Osteoblast (primary cell): ENCODE results near the gene SAA1. TPM values are rescaled to one million over a fixed set of nuclear protein-coding genes. Genes with fewer than 3 reads are reported as not detected.

Experiments used
- DNase-seq: peaks from one replicate; pipeline ENCODE4 v3.0.0; 2011; ENCODE audit warnings: low spot score, mixed read lengths; ENCODE audit not compliant: insufficient read length; ENCODE audit errors: missing footprints
- H2AFZ ChIP-seq: 2 replicates; pipeline ENCODE4 v1.6.0; 2011; ENCODE audit warnings: mild to moderate bottlenecking, low read length
- H3K27ac ChIP-seq: 2 replicates; pipeline ENCODE4 v1.5.1; 2011; ENCODE audit warnings: mild to moderate bottlenecking, low read depth, low read length, moderate library complexity
- H3K27me3 ChIP-seq: 2 replicates; pipeline ENCODE4 v1.6.0; 2012; ENCODE audit warnings: mild to moderate bottlenecking, control low read depth, inconsistent platforms, low read length, moderate library complexity; ENCODE audit not compliant: insufficient read depth
- H3K36me3 ChIP-seq: 2 replicates; pipeline ENCODE4 v1.5.1; 2011; ENCODE audit warnings: mild to moderate bottlenecking, low read length, control low read depth, moderate library complexity; ENCODE audit not compliant: insufficient read depth
- H3K4me1 ChIP-seq: 2 replicates; pipeline ENCODE4 v1.5.1; 2011; ENCODE audit warnings: mild to moderate bottlenecking, low read length, control low read depth, moderate library complexity; ENCODE audit not compliant: insufficient read depth
- H3K4me2 ChIP-seq: 2 replicates; pipeline ENCODE4 v1.6.0; 2011; ENCODE audit warnings: mild to moderate bottlenecking, low read length; ENCODE audit not compliant: insufficient read depth
- H3K4me3 ChIP-seq: fragments of 200-600 bp; sonication (generic); 3 replicates; pipeline ENCODE4 v1.5.1; 2012; ENCODE audit warnings: mild to moderate bottlenecking, low read length, inconsistent platforms; ENCODE audit not compliant: insufficient read depth
- H3K79me2 ChIP-seq: 2 replicates; pipeline ENCODE4 v1.6.0; 2012; ENCODE audit warnings: mild to moderate bottlenecking, low read length, control low read depth, inconsistent platforms; ENCODE audit not compliant: insufficient read depth
- H3K9me3 ChIP-seq: 2 replicates; pipeline ENCODE4 v1.5.1; 2011; ENCODE audit warnings: low read depth, low read length, control low read depth
- H4K20me1 ChIP-seq: 2 replicates; pipeline ENCODE4 v1.6.0; 2012; ENCODE audit warnings: mild to moderate bottlenecking, low read length, control low read depth; ENCODE audit not compliant: insufficient read depth
- CTCF ChIP-seq: IDR thresholded peaks from 2 replicates; pipeline ENCODE4 v1.5.1; 2011; ENCODE audit warnings: mild to moderate bottlenecking, low read depth, low read length, moderate library complexity; ENCODE audit errors: extremely low read depth
- total RNA-seq: library from RNA; depleted of rRNA; stranded (reverse); fragments of >200 nt; gene quantifications from 2 replicates; pipeline ENCODE4 v1.2.3, GENCODE V29; 2012

The SAA1 gene
- total RNA-seq, 1 donor: not detected

- Histone ChIP-seq H3K27me3 (no peaks in the 10 kb centered on the region), H3K36me3 (peaks cover 46% of the 10 kb centered on the region), H3K4me2 (no peak overlapping the region), H3K79me2 (no peaks in the 10 kb centered on the region), H3K27ac (no peak overlapping the region), H2AFZ (no peak overlapping the region), H4K20me1 (no peaks in the 10 kb centered on the region), H3K9me3 (no peaks in the 10 kb centered on the region), H3K4me3 (no peak overlapping the region), H3K4me1 (no peaks in the 10 kb centered on the region)
- no peak for DNase-seq
- TF ChIP-seq CTCF: no peak
Measured at GRCh38 chr11:18282626-18283025, 16.6 kb downstream of the SAA1 start.

- Histone ChIP-seq H3K79me2 (no peaks in the 10 kb centered on the region), H2AFZ (no peak overlapping the region), H3K4me3 (no peak overlapping the region), H3K4me2 (no peak overlapping the region), H3K4me1 (no peaks in the 10 kb centered on the region), H3K36me3 (peaks cover 42% of the 10 kb centered on the region), H3K9me3 (no peaks in the 10 kb centered on the region), H3K27me3 (no peaks in the 10 kb centered on the region), H3K27ac (no peak overlapping the region), H4K20me1 (no peaks in the 10 kb centered on the region)
- DNase-seq: no peak
- TF ChIP-seq CTCF: no peak
Measured at GRCh38 chr11:18285841-18286240, 19.8 kb downstream of the SAA1 start.

GRCh38 chr11:18288911-18289310 is 22.8 kb downstream of the SAA1 start:
- TF ChIP-seq CTCF: no peak
- Histone ChIP-seq H3K4me1 (no peaks in the 10 kb centered on the region), H3K4me2 (no peak overlapping the region), H3K27me3 (no peaks in the 10 kb centered on the region), H3K79me2 (no peaks in the 10 kb centered on the region), H3K4me3 (no peak overlapping the region), H3K27ac (no peak overlapping the region), H4K20me1 (no peaks in the 10 kb centered on the region), H3K36me3 (peaks cover 45% of the 10 kb centered on the region), H2AFZ (no peak overlapping the region), H3K9me3 (no peaks in the 10 kb centered on the region)
- no peak for DNase-seq

- H3K4me3 ChIP-seq: no peak overlapping the region
- H3K27ac ChIP-seq: no peak overlapping the region
- H3K79me2 ChIP-seq: no peaks in the 10 kb centered on the region
- no peaks in the 10 kb centered on the region for H3K4me1 ChIP-seq
- no peaks in the 10 kb centered on the region for H3K27me3 ChIP-seq
- no peaks in the 10 kb centered on the region for H3K9me3 ChIP-seq
- peaks cover 46% of the 10 kb centered on the region for H3K36me3 ChIP-seq
- no peak overlapping the region for H3K4me2 ChIP-seq
- TF ChIP-seq CTCF: no peak
- no peak for DNase-seq
- H2AFZ ChIP-seq: no peak overlapping the region
- no peaks in the 10 kb centered on the region for H4K20me1 ChIP-seq
Measured at GRCh38 chr11:18294862-18295261, 28.8 kb downstream of the SAA1 start.
